SK-N-SH treated with all-trans-retinoic acid at 6 μM for 48 hours (cell line): ENCODE data around the gene CHST8.

Experiments
- CREB5 ChIP-seq: fragments of 250-450 bp; sonication (Bioruptor Pico); IDR thresholded peaks from 2 replicates; pipeline ENCODE4 v1.5.1; 2020; ENCODE audit warnings: low read depth, mild to moderate bottlenecking, moderate library complexity
- CSRNP3 ChIP-seq: fragments of 250-450 bp; sonication (Bioruptor Pico); IDR thresholded peaks from 2 replicates; pipeline ENCODE4 v1.5.1; 2021; ENCODE audit warnings: mild to moderate bottlenecking, moderate library complexity
- PATZ1 ChIP-seq: fragments of 250-450 bp; sonication (Bioruptor Pico); IDR thresholded peaks from 2 replicates; pipeline ENCODE4 v1.8.0; 2020; ENCODE audit warnings: mild to moderate bottlenecking, moderate library complexity, borderline replicate concordance
- RARB ChIP-seq: fragments of 250-450 bp; sonication (Bioruptor Pico); IDR thresholded peaks from 2 replicates; pipeline ENCODE4 v1.8.0; 2021; ENCODE audit warnings: mild to moderate bottlenecking, moderate library complexity
- SNAI2 ChIP-seq: fragments of 250-450 bp; sonication (Bioruptor Pico); IDR thresholded peaks from 2 replicates; pipeline ENCODE4 v1.5.0; 2020; ENCODE audit warnings: mild to moderate bottlenecking, moderate library complexity
- ZC3H10 ChIP-seq: fragments of 250-450 bp; sonication (Bioruptor Pico); IDR thresholded peaks from 2 replicates; pipeline ENCODE4 v1.5.1; 2021; ENCODE audit warnings: mild to moderate bottlenecking, moderate library complexity
- ZFP3 ChIP-seq: fragments of 250-450 bp; sonication (Bioruptor Pico); IDR thresholded peaks from 2 replicates; pipeline ENCODE4 v1.5.0; 2020; ENCODE audit warnings: mild to moderate bottlenecking, moderate library complexity
- ZNF8 ChIP-seq: fragments of 450-650 bp; formaldehyde crosslinking; IDR thresholded peaks from 2 replicates; pipeline ENCODE4 v1.5.0; 2020; ENCODE audit warnings: mild to moderate bottlenecking, moderate library complexity

GRCh38 chr19:33715462-33715861, 93.7 kb downstream of the CHST8 start:
- TF ChIP-seq RARB (CRISPR knock-in tag): no peak
- TF ChIP-seq CSRNP3 (CRISPR knock-in tag): no peak
- TF ChIP-seq ZNF8 (CRISPR knock-in tag): no peak
- TF ChIP-seq SNAI2 (CRISPR knock-in tag): no peak
- TF ChIP-seq ZC3H10 (CRISPR knock-in tag): no peak
- no peak for TF ChIP-seq PATZ1
- TF ChIP-seq ZFP3 (CRISPR knock-in tag): no peak
- TF ChIP-seq CREB5 (CRISPR knock-in tag): no peak
